NCI-H2029 treated with DMSO at 0.1 percent for 48 hours (cell line): ENCODE data around the gene FAM180B.

Source experiments
- DNase-seq: peaks from one replicate; lab custom pipeline; 2025; lab: John Stamatoyannopoulos, UW

Gene FAM180B

DNA sequence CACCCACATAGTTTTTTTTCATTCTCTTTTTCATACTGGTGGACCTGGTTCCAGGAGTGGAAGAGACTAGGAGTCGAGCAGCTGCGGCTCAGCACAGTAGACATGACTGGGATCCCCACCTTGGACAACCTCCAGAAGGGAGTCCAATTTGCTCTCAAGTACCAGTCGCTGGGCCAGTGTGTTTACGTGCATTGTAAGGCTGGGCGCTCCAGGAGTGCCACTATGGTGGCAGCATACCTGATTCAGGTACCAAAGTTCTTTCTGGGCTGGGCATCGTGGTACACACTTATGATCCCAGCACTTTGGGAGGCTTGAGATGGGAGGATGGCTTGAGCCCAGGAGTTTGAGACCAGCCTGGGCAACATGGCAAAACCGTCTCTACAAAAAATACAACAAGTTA lies 16.8 kb upstream of the FAM180B start:
- no peak for DNase-seq

DNA sequence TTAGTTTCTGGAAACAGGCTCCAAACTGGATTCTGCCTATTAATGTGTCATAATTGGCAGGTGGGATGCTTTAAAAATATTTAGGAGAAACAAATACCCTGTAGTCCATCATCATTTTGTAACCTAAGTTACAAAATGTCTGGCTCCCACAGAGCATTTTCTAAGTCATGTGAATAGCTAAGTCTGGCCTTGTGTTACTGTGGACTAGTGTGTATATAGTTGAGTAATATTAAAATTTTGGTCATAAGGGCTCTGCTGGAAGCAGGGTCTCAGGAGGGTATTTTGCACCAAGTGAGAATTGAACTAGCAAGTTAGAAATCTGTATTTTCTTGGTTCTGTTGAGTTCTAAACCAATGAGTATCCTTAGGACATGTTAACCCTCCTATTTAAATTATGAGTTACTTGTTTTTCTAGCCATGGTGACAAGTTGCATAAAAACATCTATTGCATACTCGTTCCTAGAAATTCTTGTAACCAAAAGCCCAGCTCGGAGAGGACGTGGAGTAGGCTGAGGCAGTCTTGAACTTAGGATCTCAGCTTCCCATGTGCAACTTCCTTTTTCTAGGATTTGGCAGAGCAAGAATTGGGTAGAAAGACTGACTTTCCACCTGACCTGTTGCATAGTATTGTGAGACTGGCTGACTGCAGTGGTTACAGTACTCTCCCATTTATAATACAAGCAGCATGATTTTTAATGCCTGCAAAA lies 15.7 kb upstream of the FAM180B start:
- no peak for DNase-seq

- DNase-seq, result no peak
Measured at GRCh38 chr11:47571357-47571729, 15.1 kb upstream of the FAM180B start.

DNA sequence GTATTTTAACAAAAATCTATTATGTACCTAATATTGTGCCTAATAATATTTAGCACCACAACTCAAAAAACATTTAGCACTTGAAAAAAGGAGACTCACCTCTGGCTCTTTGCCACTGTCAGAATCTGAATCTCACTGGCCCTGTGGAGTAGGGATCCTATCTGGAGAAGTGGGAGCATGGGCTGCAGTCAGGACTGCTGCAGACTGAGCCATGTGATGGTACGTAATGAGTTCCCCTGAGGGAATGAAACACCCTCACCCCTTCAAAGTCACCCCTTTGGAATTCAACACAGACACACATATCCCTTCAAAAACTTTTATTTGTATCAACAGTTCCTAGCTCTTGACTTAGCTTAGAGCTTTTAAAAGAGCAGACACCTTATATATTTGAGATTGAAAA lies 14.6 kb upstream of the FAM180B start:
- DNase-seq, result no peak

DNA sequence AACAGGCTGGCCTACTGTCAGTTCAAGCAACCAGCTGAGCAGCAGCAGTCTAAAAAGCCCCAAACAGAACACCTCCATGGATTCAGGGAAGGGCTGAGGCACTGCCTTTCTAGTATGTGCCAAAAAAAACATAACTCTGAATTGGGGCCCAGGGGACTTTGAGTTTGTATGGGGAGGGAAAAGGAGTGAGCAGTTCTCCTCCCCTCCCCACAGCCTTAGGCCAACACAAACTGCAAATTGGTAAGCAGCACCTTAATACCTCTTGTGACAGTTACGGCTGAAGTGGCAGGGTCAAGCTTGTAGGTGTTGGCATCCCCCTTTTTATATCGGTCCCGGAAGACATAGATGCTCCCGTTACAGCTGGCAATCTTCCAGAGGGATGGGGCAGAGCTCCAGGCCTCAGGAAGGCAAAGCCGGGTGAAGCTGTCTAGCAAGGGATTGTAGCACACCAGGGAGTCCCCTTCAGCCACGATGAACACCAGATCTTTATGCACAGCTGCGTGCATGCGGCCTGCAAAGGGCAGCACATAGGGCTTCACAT lies 13.7 kb upstream of the FAM180B start:
- DNase-seq, result no peak

GRCh38 chr11:47573321-47573720 lies 13.2 kb upstream of the FAM180B start:
- no peak for DNase-seq

DNA sequence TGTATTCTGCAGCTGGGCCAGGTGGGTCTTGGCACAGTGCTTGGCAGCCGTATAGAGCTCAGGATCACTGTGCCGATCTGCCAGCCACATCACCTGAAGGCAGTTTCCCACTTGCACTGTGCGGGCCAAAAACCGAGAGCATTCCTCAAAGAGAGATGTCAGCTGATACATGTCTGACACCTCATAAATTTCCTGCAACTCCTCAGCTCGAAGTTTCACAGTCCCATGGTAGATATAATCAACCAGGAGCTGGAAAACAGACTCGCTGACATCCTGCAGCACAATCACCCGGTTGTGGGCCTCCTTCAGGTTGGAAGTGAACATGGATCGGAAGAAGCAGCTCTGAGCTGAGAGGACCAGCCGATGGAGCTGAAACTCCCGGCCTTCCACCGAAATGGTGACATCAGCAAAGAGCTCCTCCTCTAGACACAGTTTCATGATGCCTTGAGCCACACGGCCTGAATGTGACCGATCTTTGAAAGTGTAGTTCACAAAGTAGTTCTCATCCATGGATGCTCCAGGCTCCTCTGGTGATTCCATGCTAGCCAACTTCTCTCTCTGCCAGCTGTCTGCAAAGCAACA lies 8.9 kb upstream of the FAM180B start:
- no peak for DNase-seq

- DNase-seq, result peak; percentile 81
Measured at GRCh38 chr11:47578524-47579494, 7.7 kb upstream of the FAM180B start, which contains the start of the genes KBTBD4 and NDUFS3. Gene KBTBD4 (minus strand): TSS chr11:47578970. CDS start chr11:47578951, 19 bp downstream. Gene NDUFS3 (plus strand): TSS chr11:47579074. CDS start chr11:47579092, 18 bp downstream.

DNA sequence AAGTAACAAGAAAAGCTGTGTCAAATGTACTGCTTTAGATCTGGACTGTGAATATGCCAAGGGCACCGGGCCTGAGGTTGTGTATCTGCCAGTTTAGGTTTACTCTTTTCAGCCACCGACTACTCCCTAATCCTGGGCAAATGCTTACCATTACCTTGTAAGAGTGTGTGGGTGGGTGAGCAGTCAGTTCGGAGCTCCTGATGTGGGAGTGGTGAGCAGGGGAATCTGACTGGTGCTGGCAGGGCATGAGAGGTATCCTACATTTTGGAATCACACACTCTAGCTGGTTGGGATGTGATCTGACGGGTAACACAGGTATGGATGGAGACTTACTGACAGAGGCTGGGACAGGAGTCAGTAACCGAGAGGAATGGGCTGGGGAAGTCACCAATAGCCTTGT lies 2.6 kb upstream of the FAM180B start:
- DNase-seq, result no peak

- DNase-seq, result no peak
Measured at GRCh38 chr11:47587039-47587716, 700 bp downstream of the FAM180B start.

DNA sequence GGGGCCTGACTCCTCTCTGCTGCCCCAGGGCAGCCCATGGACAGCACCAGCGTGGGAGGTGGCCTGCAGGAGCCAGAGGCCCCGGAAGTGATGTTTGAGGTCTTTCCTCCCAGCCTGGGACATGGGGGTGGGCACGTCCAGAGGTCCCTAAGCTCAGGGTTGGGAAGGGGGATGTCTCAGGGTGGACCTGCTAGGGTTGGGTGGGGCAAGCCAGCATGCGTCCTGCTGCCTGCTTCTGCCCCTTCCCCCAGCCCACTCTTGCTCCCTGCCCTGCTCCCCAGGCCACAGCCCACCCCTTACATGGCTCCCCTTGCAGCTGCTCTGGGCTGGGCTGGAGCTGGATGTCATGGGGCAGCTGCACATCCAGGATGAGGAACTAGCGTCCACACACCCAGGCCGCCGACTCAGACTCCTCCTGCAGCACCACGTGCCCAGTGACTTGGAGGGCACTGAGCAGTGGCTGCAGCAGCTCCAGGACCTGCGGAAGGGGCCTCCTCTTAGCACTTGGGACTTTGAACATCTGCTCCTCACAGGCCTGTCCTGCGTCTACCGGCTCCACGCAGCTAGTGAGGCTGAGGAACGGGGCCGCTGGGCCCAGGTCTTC lies 1.3 kb downstream of the FAM180B start:
- DNase-seq, result no peak

DNA sequence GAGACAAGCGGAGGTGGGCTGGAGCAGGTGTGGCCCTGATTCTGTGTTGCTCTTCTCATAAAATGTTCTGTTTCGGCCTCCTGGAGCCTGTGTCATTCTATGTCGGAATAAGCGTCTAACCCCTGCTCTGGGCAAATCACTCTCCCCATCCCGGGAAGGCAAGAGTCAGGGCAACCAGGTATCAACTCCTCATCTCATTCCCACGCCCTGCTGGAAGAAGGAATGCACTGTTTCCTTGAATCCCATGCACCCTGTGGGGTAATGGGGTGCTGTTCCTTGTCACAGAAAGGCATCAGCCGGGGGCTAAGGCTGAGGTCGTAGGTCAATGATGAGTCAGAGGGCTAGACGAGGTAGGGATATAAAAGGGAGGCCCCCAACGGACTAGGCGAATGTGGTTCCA lies 2.6 kb downstream of the FAM180B start:
- DNase-seq, result no peak

GRCh38 chr11:47589584-47589976 lies 3.1 kb downstream of the FAM180B start:
- no peak for DNase-seq

DNA sequence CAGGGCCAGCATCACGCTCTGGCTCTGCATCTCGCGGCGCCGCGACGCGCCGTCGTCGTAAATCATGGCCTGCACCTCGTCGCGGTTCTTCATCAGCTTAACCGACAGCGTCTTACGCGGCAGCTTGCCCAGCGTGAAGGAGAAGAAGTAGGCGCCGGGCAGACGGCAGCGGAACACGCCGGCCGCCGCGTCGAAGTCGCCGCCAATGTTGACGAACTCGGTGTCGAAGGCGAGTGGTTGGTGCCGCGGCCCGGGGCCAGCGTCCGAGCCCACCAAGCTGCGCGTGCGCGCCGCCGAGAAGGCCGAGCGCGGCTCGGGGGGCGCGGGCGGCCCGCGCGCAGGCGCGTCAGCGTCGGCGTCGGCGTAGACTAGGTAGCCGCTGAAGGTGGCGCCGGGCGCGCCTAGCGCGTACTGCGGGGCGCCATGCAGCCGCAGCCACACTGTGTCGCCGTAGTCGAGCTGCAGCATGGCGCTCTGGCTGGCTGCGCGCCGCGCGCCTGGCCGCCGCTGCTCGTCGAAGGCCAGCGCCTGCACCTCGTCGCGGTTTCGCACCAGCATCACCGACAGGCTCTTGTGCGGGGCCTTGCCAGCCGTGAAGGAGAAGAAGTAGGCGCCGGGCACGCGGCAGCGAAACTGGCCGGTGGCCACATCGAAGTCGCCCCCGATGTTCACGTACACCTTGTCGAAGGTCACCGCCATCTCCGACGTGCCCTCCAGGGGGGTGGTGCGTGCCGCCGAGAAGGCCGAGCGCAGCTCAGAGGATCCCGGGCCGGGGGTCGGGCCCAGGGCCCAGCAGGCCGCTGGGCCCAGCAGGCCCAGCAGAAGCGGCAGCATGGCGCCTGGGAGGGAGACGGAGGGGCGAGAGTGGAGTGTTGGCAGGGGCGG lies 3.7 kb downstream of the FAM180B start:
- no peak for DNase-seq

GRCh38 chr11:47591764-47592163 lies 5.3 kb downstream of the FAM180B start:
- no peak for DNase-seq

GRCh38 chr11:47592251-47592650 lies 5.8 kb downstream of the FAM180B start:
- no peak for DNase-seq

GRCh38 chr11:47592970-47593369 lies 6.5 kb downstream of the FAM180B start:
- no peak for DNase-seq

DNA sequence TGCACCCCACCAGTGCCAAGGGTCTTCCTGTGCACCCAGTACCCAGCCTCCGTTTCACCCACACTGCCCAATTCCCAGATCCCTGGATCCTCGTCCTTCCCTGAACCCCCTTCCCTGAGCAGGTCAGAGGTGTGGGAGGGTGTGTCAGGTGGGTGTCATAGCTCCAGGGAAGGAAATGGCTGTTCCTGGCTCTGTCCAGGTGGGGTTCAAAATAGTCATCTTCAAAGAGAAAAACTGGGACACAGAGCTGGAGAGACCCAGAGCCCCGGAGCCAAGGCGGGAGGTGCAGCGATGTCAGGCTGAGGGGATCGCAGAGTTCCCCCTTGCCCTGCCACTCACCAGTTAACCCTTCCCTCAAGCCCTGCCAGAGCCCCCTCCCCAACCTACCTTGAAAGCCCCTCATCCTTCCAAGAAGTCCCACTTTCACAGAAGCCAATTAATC lies 7.0 kb downstream of the FAM180B start:
- DNase-seq, result no peak

DNA sequence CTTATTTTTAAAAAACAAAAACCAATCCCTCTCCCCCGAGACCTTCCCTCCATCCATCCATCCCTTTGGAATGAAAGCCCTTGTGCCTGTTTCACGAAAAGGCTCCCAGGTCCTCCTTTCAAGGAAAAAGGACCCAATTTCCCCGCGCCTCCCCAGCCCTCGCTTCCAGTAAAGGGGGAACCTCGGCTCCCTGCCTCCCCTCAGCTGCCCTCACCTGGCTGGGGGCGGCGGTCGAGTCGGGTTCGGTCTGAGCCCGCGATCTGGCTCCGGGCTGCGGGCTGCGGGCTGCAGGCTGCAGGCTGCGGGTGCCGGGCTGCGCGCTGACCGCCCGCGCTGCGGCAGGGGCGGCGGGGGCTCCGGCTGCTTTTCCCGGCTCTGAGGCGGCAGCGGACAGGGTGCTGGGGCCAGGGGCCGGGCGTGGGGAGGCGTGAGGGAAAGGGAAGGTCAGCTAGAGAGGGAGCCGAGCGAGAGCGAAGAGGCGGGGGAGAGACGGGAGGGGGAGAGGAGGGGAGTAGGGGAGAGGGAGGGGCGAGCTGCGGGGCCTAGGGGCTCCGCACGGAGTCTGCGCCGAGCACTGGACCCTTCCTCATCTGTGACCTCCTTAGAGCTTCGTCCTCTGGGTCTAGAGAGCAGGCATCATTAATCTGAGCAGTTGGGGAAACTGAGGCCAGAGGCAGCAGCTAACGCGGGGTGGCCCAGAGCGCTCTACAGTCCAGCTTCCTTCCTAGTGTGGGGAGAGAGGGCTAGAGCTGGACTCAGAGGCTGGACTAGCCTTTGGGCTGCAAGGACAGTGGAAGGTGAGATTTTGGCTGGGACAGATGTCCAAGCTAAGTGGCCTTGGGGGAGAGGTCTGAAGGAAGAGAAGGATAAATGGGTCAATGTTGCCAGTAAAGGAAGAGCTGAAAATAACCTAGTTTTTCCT lies 7.7 kb downstream of the FAM180B start, which contains the start of gene C1QTNF4:
TSS of gene C1QTNF4 (minus strand) at position 478 of the 922 bp plus-strand sequence. CDS start 3,601 bp downstream, outside the sequence.
- DNase-seq, result no peak
